Ectodermal cell (in vitro differentiated cells): Measurements from ENCODE around the gene SRM.
"Not testable (repeated sequence)": the region's sequence is repeated elsewhere in the genome, so short reads cannot be mapped to it uniquely, and the experiment has no call there.

Source experiments
- H3K27ac ChIP-seq: 2 replicates; pipeline ENCODE4 v1.7.0; 2013; ENCODE audit warnings: mild to moderate bottlenecking, low read depth, low read length; ENCODE audit not compliant: insufficient read depth, poor library complexity, severe bottlenecking
- H3K27me3 ChIP-seq: 2 replicates; pipeline ENCODE4 v1.7.0; 2013; ENCODE audit warnings: mild to moderate bottlenecking, low read length; ENCODE audit not compliant: insufficient read depth, control insufficient read depth, poor library complexity, severe bottlenecking
- H3K36me3 ChIP-seq: one replicate; pipeline ENCODE4 v1.7.0; 2013; ENCODE audit warnings: low read length; ENCODE audit not compliant: control insufficient read depth, insufficient read depth
- H3K4me1 ChIP-seq: one replicate; pipeline ENCODE4 v1.7.0; 2013; ENCODE audit warnings: low read length; ENCODE audit not compliant: control insufficient read depth, insufficient read depth
- H3K4me3 ChIP-seq: 2 replicates; pipeline ENCODE4 v1.7.0; 2013; ENCODE audit warnings: low read depth, low read length, control low read depth; ENCODE audit not compliant: insufficient read depth
- H3K9me3 ChIP-seq: 2 replicates; pipeline ENCODE4 v1.7.0; 2013; ENCODE audit warnings: mild to moderate bottlenecking, low read length, moderate library complexity; ENCODE audit not compliant: control insufficient read depth
- WGBS, 2 experiments: methylation state at CpG; one replicate each; pipeline ENCODE4 v1.1.7; 2013; ENCODE audit warnings: missing lambda C conversion rate in 2 of 2; 5-methylcytosine and 5-hydroxymethylcytosine counted together

The SRM gene

DNA sequence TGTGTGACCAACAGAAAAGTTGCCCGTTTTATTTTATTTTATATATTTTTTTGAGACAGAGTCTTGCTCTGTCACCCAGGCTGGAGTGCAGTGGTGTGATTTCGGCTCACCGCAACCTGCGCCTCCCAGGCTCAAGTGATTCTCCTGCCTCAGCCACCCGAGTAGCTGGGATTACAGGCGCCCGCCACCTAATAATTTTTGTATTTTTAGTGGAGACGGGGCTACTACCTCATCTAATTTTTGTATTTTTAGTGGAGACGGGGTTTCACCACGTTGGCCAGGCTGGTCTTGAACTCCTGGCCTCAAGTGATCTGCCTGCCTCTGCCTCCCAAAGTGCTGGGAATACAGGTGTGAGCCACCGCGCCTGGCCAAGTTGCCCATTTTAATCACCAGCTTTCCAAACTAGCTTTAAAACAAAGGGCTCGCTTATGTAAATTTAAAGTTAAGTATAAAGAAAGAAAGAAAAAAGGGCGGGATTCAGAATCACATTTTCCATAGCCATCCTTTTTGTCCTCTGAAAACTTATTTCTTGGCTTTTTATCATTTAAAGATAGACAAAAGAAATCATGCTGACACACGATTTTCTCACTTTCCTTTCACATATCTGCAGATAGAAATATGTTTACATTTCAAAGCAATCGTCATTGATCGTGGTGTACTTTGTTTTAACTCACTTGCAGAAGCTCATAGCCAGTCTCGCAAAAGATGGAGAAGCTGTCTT is 22.6 kb downstream of the SRM start:
- 66 to 72% methylated on average over 16 to 18 of the region's 18 CpGs for WGBS, 2 experiments
- H3K27ac ChIP-seq, H3K4me1 ChIP-seq, H3K4me3 ChIP-seq, H3K36me3 ChIP-seq, H3K27me3 ChIP-seq, H3K9me3 ChIP-seq: not testable (repeated sequence)

DNA sequence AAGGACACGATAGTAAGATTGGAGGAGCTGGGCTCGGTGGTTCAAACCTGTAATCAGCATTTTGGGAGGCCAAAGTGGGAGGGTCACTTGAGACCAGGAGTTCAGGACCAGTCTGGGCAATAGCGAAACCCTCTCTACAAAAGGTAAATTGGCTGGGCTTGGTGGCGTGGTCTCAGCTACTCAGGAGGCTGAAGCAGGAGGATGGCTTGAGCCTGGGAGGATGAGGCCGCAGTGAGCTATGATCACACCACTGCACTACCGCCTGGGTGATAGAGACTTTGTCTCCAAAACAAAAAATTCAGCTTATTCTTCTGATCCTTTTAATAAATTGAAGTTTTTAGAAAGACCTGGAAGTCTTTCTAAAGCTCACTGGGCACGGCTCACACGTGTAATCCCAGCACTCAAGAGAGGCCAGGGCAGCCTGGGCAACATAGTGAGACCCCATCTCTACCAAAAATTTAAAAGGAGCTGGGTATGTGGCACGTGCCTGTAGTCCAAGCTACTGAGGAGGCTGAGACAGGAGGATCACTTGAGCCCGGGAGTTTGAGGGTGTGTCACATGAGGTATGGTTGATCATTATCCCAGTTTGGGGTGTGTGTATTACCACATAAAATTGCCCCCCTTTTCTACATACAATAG is 28.1 kb downstream of the SRM start:
- peaks cover under 1% of the 10 kb centered on the region for H3K36me3 ChIP-seq
- no peaks in the 10 kb centered on the region for H3K4me1 ChIP-seq
- 94% methylated on average over 10 of the region's 10 CpGs for WGBS, 2 experiments
- no peak overlapping the region for H3K4me3 ChIP-seq
- H3K27ac ChIP-seq, result no peak overlapping the region
- no peaks in the 10 kb centered on the region for H3K27me3 ChIP-seq
- no peaks in the 10 kb centered on the region for H3K9me3 ChIP-seq

DNA sequence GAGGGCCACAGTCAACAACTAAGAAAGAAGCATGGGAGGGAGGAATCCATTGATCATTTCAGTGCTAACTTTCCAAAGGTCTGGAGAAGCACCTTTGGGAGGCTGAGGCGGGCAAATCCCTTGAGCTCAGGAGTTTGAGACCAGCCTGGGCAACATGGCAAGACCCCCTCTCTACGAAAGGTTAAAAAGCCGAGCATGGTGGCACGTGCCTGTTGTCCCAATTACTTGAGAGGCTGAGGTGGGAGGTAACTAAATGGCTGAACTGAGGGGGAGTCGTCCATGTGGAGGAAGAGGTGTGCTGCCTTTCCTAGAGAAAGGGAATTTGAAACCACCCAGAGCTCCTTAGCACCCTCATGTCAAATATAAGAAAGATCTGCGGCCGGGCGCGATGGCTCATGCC is 29.0 kb downstream of the SRM start:
- no peaks in the 10 kb centered on the region for H3K4me1 ChIP-seq
- no peaks in the 10 kb centered on the region for H3K9me3 ChIP-seq
- H3K27me3 ChIP-seq, result no peaks in the 10 kb centered on the region
- no peak overlapping the region for H3K4me3 ChIP-seq
- 92% methylated on average over 9 of the region's 9 CpGs for WGBS, 2 experiments
- H3K27ac ChIP-seq, result no peak overlapping the region
- H3K36me3 ChIP-seq, result peaks cover 3% of the 10 kb centered on the region

DNA sequence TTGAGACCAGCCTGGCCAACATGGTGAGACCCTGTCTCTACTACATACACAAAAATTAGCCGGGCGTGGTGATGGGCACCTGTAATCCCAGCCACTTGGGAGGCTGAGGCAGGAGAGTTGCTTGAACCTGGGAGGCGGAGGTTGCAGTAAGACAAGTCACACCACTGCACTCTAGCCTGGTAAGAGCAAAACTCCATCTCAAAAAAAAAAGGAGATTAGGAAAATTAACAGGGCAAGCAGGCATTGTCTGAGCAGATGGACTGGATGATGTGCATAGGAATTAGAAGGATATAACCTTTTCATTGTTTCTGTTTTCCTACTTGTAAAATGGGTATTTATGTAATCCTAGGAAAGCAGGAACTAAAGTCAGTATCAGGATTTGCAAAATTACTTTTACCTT is 31.8 kb downstream of the SRM start:
- no peaks in the 10 kb centered on the region for H3K4me1 ChIP-seq
- no peaks in the 10 kb centered on the region for H3K9me3 ChIP-seq
- peaks cover 27% of the 10 kb centered on the region for H3K36me3 ChIP-seq
- H3K27ac ChIP-seq, result no peak overlapping the region
- no peak overlapping the region for H3K4me3 ChIP-seq
- WGBS, 2 experiments, result 92 to 95% methylated on average over 3 of the region's 3 CpGs
- no peaks in the 10 kb centered on the region for H3K27me3 ChIP-seq

DNA sequence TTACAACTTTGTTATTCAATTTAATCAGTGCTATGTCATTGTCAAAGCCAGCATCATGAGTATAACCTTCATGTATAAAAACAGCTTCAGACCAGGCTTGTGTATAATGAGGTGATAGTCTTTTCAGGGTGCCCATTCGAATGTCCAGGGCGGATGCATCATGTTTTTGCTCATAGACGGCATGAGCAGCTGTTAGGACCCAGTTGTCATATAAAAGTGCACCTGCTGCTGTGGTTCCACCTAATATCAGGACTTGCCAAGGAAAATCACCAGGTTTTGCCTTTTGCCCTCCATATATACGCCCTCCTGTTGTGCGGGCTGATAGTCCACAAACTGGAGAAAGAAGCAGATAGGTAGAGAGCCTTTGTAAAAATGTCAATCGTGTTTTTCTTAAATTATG is 32.5 kb downstream of the SRM start:
- no peaks in the 10 kb centered on the region for H3K27me3 ChIP-seq
- peaks cover 27% of the 10 kb centered on the region for H3K36me3 ChIP-seq
- WGBS, 2 experiments, result 87 to 89% methylated on average over 6 of the region's 6 CpGs
- no peaks in the 10 kb centered on the region for H3K9me3 ChIP-seq
- no peaks in the 10 kb centered on the region for H3K4me1 ChIP-seq
- no peak overlapping the region for H3K27ac ChIP-seq
- H3K4me3 ChIP-seq, result no peak overlapping the region

DNA sequence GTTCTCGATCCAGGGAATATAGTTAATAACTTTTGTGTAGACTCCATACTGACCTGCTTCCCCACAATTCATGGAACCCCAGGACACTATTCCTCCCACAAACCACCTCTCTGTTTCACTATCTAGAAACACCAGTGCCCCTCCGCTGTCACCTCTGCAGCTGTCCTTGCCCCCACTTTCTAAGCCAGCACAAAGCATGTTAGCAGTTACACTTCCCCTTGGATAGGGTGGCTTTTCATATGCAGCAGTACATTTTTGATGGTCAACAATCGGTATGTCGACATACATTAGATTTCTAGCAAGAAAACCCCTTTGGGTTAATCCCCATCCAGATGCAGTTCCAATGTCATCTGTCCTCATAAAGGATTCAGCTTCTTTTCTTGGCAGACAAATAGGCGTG is 32.9 kb downstream of the SRM start:
- 92 to 95% methylated on average over 5 of the region's 5 CpGs for WGBS, 2 experiments
- no peak overlapping the region for H3K4me3 ChIP-seq
- no peaks in the 10 kb centered on the region for H3K4me1 ChIP-seq
- no peak overlapping the region for H3K27ac ChIP-seq
- no peaks in the 10 kb centered on the region for H3K9me3 ChIP-seq
- H3K27me3 ChIP-seq, result no peaks in the 10 kb centered on the region
- peaks cover 27% of the 10 kb centered on the region for H3K36me3 ChIP-seq

DNA sequence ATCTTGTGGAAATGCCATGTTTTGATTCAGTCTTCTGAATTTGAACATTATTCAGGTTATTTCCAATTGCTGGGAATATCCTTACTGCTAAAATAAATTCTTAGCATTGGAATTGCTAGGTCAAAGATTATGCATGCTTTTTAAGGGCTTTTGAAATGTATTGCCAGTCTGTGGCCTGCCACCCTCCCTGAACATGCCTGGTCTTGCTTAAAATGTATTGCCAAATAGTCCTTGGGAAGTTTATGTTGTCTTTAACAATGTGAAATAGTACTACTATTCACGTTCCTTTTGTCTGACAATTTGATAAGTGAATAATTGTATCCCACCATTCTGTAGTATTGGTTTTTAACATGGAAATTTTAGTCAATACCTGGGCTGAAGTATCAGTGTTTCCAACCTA is 33.8 kb downstream of the SRM start:
- whole genome bisulfite sequencing, 2 experiments, result 93 to 100% methylated on average over 1 of the region's 1 CpG
- Histone ChIP-seq H3K4me3 (no peak overlapping the region), H3K27me3 (no peaks in the 10 kb centered on the region), H3K36me3 (peaks cover 32% of the 10 kb centered on the region), H3K27ac (no peak overlapping the region), H3K4me1 (no peaks in the 10 kb centered on the region), H3K9me3 (no peaks in the 10 kb centered on the region)

DNA sequence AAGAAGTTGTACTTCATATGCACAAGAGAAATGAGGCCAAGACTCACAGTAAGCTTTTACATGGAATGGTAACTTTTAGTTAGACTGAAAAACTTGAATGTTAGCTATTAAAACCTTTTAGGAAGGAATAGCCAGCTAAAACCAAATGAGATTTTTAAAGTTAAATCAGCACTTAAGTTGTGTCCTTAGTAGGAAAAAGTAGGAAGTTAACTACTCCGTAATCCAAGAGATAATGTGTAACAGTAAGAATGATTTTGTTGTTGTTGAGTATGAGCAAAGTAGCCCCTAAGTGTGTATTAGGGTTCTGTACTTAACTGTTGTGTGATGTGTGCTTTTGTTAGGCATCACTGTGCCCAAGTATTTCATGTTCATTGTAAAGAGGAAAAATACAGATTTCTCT is 34.2 kb downstream of the SRM start:
- H3K36me3 ChIP-seq, result peaks cover 32% of the 10 kb centered on the region
- no peaks in the 10 kb centered on the region for H3K9me3 ChIP-seq
- H3K27me3 ChIP-seq, result no peaks in the 10 kb centered on the region
- no peak overlapping the region for H3K4me3 ChIP-seq
- 90 to 97% methylated on average over 1 of the region's 1 CpG for WGBS, 2 experiments
- H3K4me1 ChIP-seq, result no peaks in the 10 kb centered on the region
- H3K27ac ChIP-seq, result no peak overlapping the region

DNA sequence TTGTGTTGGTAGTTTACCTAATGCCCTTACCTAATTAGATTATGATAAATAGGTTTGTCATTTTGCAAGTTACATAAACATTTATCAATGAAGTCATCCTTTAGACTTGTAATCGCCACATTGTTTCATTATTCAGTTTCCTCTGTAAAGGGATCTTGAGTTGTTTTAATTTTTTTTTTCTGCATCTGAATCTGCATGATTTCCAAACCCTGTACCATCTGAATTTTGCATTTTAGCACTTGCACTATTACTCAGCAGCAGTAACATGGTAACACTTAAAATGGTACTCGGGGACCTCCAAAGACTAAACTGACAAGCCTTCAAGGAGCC is 35.0 kb downstream of the SRM start:
- Histone ChIP-seq H3K27me3 (no peaks in the 10 kb centered on the region), H3K27ac (no peak overlapping the region), H3K4me1 (no peaks in the 10 kb centered on the region), H3K4me3 (no peak overlapping the region), H3K36me3 (peaks cover 38% of the 10 kb centered on the region), H3K9me3 (no peaks in the 10 kb centered on the region)
- WGBS, 2 experiments, result 91 to 100% methylated on average over 1 to 2 of the region's 2 CpGs

DNA sequence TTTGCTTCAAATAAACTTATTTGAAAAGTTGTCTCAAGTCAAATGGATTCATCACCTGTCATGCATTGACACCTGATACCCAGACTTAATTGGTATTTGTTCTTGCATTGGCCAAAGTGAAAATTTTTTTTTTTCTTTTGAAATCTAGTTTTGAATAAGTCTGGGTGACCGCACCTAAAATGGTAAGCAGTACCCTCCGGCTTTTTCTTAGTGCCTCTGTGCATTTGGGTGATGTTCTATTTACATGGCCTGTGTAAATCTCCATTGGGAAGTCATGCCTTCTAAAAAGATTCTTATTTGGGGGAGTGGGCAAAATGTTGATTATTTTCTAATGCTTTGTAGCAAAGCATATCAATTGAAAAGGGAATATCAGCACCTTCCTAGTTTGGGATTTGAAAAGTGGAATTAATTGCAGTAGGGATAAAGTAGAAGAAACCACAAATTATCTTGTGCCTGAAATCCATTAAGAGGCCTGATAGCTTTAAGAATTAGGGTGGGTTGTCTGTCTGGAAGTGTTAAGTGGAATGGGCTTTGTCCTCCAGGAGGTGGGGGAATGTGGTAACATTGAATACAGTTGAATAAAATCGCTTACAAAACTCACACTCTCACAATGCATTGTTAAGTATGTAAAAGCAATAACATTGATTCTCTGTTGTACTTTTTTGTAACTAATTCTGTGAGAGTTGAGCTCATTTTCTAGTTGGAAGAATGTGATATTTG is 35.5 kb downstream of the SRM start:
- H3K27ac ChIP-seq, result no peak overlapping the region
- no peaks in the 10 kb centered on the region for H3K4me1 ChIP-seq
- no peaks in the 10 kb centered on the region for H3K9me3 ChIP-seq
- WGBS, 2 experiments, result 97 to 100% methylated on average over 2 of the region's 3 CpGs
- no peaks in the 10 kb centered on the region for H3K27me3 ChIP-seq
- H3K36me3 ChIP-seq, result peaks cover 41% of the 10 kb centered on the region
- H3K4me3 ChIP-seq, result no peak overlapping the region
